ENCODE data around the gene LEPR. TPM values are rescaled to one million over a fixed set of nuclear protein-coding genes. Genes with fewer than 3 reads are reported as not detected.

The LEPR gene
- total RNA-seq, 1 experiment from 2014 or later: 3.0 TPM

GRCh38 chr1:65429806-65430205 is 9.3 kb downstream of the LEPR start:
- CTCF ChIA-PET: no interaction called here
- Histone ChIP-seq H3K9me3 (ENCODE audit: control insufficient read depth, insufficient read depth, low read depth, low read length) (no peaks in the 10 kb centered on the region), H3K36me3 (ENCODE audit: control insufficient read depth, insufficient read depth, low read length) (peaks cover 16% of the 10 kb centered on the region), H3K4me1 (ENCODE audit: control insufficient read depth, insufficient read depth, low read length) (peaks cover 4% of the 10 kb centered on the region), H3K27ac (ENCODE audit: low read length) (no peak overlapping the region), H3K4me3 (ENCODE audit: low read depth in 2 of 2, low read length in 2 of 2) (no peak overlapping the region), H3K27me3 (ENCODE audit: control insufficient read depth, insufficient read depth, low read length) (no peaks in the 10 kb centered on the region)
- intact Hi-C loops (cut with micrococcal nuclease; ENCODE audit: unreplicated experiment) (loop anchor here (10.0 kb wide), 2 partner anchors 195 to 365 kb away; no protein-coding TSS in a partner anchor), in situ Hi-C loops (cut with HindIII; ENCODE audit: low pct_unique_long_range_greater_than_20kb, low sequenced_read_pairs) (no loop called here)
- POLR2A ChIA-PET: no interaction called here
- ATAC-seq: no peak
- BruUV-seq (replicated peaks): no TSS peak
- no peak for DNase-seq (ENCODE audit: low read depth, low spot score)
- TF ChIP-seq TCF7L2 (IDR thresholded peaks at IDR 0.05; ENCODE audit: low read depth, low read length) (no peak), POLR2AphosphoS5 (IDR thresholded peaks at IDR 0.05; ENCODE audit: low read depth, low read length) (no peak), REST (IDR thresholded peaks at IDR 0.05; ENCODE audit: insufficient read depth in 1 of 2, low read depth in 2 of 2, low read length in 1 of 2) (no peak), SIN3A (IDR thresholded peaks at IDR 0.05; ENCODE audit: borderline replicate concordance, insufficient read depth, low read depth, low read length) (no peak)
- TF ChIP-seq, protein P1, sequence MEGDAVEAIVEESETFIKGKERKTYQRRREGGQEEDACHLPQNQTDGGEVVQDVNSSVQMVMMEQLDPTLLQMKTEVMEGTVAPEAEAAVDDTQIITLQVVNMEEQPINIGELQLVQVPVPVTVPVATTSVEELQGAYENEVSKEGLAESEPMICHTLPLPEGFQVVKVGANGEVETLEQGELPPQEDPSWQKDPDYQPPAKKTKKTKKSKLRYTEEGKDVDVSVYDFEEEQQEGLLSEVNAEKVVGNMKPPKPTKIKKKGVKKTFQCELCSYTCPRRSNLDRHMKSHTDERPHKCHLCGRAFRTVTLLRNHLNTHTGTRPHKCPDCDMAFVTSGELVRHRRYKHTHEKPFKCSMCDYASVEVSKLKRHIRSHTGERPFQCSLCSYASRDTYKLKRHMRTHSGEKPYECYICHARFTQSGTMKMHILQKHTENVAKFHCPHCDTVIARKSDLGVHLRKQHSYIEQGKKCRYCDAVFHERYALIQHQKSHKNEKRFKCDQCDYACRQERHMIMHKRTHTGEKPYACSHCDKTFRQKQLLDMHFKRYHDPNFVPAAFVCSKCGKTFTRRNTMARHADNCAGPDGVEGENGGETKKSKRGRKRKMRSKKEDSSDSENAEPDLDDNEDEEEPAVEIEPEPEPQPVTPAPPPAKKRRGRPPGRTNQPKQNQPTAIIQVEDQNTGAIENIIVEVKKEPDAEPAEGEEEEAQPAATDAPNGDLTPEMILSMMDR (IDR thresholded peaks at IDR 0.05): no peak

DNA sequence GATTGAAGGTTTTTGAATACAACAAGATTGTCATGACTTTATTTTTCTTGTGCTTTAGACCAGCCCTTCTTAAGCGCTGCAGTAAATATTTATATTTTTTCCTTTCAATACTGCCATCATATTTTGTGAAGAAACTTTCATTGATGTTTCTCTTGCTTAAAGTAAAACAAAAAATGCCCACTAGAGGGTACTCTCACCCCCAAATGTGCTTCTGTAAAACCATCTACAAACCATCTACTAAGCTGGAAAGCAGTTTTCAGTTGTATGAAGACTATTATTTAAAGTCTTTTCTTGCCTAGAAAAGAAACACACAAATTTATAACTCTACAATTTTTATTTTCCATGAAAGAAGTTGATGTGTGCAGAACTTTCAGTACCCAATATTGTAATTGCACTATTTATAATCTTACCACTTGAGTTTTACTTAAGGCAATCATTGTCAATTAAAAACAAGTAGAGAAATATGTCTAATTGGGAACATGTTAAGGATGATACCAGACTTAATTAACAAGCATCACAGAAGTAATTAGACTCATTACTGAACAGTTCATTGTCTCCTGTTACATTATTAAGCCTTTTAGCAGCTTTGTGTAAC is 10.7 kb downstream of the LEPR start:
- in situ Hi-C loops (cut with HindIII; ENCODE audit: low pct_unique_long_range_greater_than_20kb, low sequenced_read_pairs): no loop called here
- Histone ChIP-seq H3K27ac (ENCODE audit: low read length) (no peak overlapping the region), H3K4me3 (ENCODE audit: low read depth in 2 of 2, low read length in 2 of 2) (no peak overlapping the region), H3K27me3 (ENCODE audit: control insufficient read depth, insufficient read depth, low read length) (no peaks in the 10 kb centered on the region), H3K4me1 (ENCODE audit: control insufficient read depth, insufficient read depth, low read length) (no peaks in the 10 kb centered on the region), H3K9me3 (ENCODE audit: control insufficient read depth, insufficient read depth, low read depth, low read length) (no peaks in the 10 kb centered on the region), H3K36me3 (ENCODE audit: control insufficient read depth, insufficient read depth, low read length) (peaks cover 13% of the 10 kb centered on the region)
- ChIA-PET POLR2A (interaction anchor here (0.5 kb wide), 1 partner anchor 264 kb away, joined by 3 read pairs; no protein-coding TSS in a partner anchor), CTCF (interaction anchor here (0.6 kb wide), 1 partner anchor 36 kb away, joined by 3 read pairs; no protein-coding TSS in a partner anchor)
- DNase-seq (ENCODE audit: low read depth, low spot score) (no peak), ATAC-seq (no peak; the same call in 1 of the 2 replicates)
- intact Hi-C loops (cut with micrococcal nuclease; ENCODE audit: unreplicated experiment): loop anchor here (1.0 kb wide), 1 partner anchor 256 kb away; no protein-coding TSS in a partner anchor
- BruUV-seq (replicated peaks): no TSS peak
- TF ChIP-seq, protein P1 (IDR thresholded peaks at IDR 0.05): peak; percentile 64; the same call in 1 of the 2 replicates
- TF ChIP-seq POLR2AphosphoS5 (IDR thresholded peaks at IDR 0.05; ENCODE audit: low read depth, low read length): no peak
- TF ChIP-seq REST (IDR thresholded peaks at IDR 0.05; ENCODE audit: insufficient read depth in 1 of 2, low read depth in 2 of 2, low read length in 1 of 2): no peak
